Left ventricle myocardium inferior (tissue), 1 donor: Measurements from ENCODE around the gene TSPAN14. TPM values are rescaled to one million over a fixed set of nuclear protein-coding genes. Genes with fewer than 3 reads are reported as not detected.

ENCODE experiments used
- DNase-seq: peaks from one replicate; pipeline ENCODE4 v3.0.0-alpha.2; 2020
- H3K27ac ChIP-seq: fragments of 200-600 bp; replicated peaks from 2 replicates; pipeline ENCODE4 v1.8.0; 2021
- H3K27me3 ChIP-seq: fragments of 200-600 bp; 2 replicates; pipeline ENCODE4 v1.8.0; 2021; ENCODE audit warnings: low read depth
- H3K36me3 ChIP-seq: fragments of 200-600 bp; 2 replicates; pipeline ENCODE4 v1.8.0; 2021
- H3K4me1 ChIP-seq: fragments of 200-600 bp; 2 replicates; pipeline ENCODE4 v1.8.0; 2021
- H3K4me3 ChIP-seq: fragments of 200-600 bp; 2 replicates; pipeline ENCODE4 v1.8.0; 2021; ENCODE audit warnings: mild to moderate bottlenecking, moderate library complexity
- H3K9me3 ChIP-seq: fragments of 200-600 bp; replicated peaks from 2 replicates; pipeline ENCODE4 v1.8.0; 2021
- intact Hi-C: fragments of 100-400 bp; cut with micrococcal nuclease; formaldehyde crosslinking; loops from one replicate; pipeline ENCODE4 v1.11.0; 2022
- total RNA-seq: library from RNA; stranded (reverse); fragmentation: NEBNext Ultra II Directional; extraction: Animal tissue kit (Norgen Biotek cat#: 25700); gene quantifications from one replicate; pipeline ENCODE4 v1.2.1, GENCODE V29; 2021
- TF ChIP-seq, protein P1 (sequence below): fragments of 200-600 bp; IDR thresholded peaks from 2 replicates; pipeline ENCODE4 v1.8.0; 2021; ENCODE audit warnings: antibody characterized with exemption, mild to moderate bottlenecking, borderline replicate concordance
- donor health status: DM: no; HTN: yes; CAD: no; lungs with severe emphysema.

TSPAN14 gene
- total RNA-seq, 1 donor from 2014 or later: 33.4 TPM

DNA sequence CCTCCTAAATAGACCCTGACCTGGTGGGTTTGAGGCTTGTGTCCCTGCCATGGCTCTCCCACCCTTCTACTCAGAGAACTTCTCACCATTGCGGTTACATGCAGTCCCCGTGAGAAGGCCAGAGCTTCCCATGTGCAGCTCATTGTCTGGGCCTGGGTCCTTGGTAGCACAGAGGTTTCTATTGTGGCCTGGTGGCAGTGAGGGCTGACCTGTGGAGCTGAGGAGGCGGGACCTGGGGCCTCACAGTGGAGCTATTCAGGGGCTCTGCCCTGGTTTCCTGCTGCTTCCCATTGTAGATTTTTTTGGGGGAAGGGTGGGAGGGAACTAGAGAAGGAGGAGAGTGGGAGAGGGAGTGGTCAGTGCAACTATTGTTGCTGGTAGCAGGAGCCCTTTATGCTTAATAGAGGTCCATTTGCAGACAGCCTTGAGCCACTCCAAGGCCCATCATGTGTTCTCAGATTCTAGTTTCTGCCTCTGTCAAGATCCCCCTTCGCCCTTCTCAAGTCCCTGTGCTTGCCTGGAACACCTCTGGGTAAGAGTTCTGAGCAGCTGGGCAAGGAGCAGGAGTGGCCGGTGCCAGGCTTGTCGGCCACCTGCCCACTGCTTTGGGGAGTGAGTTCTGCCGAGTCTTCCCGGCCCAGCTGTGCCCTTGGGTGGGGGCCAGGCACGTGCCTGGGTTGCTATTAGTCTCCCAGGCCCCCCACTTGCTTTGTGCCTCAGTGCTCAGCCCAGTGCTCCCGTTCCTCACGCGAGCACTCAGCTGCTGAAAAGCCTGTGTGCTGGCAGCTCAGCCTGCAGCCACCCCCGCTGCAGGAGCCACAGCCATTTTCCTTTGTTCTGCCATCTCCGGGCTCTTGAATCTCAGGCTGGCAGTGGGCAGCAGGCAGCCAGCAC, 10.7 kb downstream of the TSPAN14 start:
- no peak for DNase-seq
- Histone ChIP-seq H3K36me3 (peaks cover 12% of the 10 kb centered on the region), H3K9me3 (no peaks in the 10 kb centered on the region), H3K4me3 (peak overlapping the region; percentile 99), H3K27ac (peak overlapping the region; percentile 100), H3K27me3 (no peaks in the 10 kb centered on the region), H3K4me1 (peaks cover 100% of the 10 kb centered on the region)
- TF ChIP-seq, protein P1, sequence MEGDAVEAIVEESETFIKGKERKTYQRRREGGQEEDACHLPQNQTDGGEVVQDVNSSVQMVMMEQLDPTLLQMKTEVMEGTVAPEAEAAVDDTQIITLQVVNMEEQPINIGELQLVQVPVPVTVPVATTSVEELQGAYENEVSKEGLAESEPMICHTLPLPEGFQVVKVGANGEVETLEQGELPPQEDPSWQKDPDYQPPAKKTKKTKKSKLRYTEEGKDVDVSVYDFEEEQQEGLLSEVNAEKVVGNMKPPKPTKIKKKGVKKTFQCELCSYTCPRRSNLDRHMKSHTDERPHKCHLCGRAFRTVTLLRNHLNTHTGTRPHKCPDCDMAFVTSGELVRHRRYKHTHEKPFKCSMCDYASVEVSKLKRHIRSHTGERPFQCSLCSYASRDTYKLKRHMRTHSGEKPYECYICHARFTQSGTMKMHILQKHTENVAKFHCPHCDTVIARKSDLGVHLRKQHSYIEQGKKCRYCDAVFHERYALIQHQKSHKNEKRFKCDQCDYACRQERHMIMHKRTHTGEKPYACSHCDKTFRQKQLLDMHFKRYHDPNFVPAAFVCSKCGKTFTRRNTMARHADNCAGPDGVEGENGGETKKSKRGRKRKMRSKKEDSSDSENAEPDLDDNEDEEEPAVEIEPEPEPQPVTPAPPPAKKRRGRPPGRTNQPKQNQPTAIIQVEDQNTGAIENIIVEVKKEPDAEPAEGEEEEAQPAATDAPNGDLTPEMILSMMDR: no peak
- intact Hi-C loops: no loop called here

DNA sequence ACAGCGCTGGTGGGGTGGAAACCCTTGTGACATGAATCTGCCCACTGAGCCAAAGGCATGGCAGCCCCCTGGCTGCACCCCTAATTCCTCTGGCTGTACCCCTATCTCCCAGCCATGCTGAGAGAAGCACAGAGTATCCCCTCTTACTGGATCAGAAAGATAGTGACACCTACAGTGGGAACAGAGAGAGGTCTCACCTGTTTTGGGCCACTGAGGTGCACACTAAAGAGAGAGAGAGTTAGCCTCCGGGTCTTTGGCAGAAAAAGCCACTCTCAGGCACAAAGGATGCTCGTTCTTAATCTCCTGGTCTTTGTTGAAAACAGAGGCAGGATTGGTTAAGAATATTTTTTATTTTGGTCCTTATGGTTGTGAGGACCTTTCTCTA, 11.3 kb downstream of the TSPAN14 start:
- TF ChIP-seq, protein P1: no peak
- Histone ChIP-seq H3K4me1 (peaks cover 100% of the 10 kb centered on the region), H3K27me3 (no peaks in the 10 kb centered on the region), H3K27ac (peak overlapping the region; percentile 100), H3K9me3 (no peaks in the 10 kb centered on the region), H3K36me3 (peaks cover 18% of the 10 kb centered on the region), H3K4me3 (peak overlapping the region; percentile 99)
- intact Hi-C loops: no loop called here
- no peak for DNase-seq

DNA sequence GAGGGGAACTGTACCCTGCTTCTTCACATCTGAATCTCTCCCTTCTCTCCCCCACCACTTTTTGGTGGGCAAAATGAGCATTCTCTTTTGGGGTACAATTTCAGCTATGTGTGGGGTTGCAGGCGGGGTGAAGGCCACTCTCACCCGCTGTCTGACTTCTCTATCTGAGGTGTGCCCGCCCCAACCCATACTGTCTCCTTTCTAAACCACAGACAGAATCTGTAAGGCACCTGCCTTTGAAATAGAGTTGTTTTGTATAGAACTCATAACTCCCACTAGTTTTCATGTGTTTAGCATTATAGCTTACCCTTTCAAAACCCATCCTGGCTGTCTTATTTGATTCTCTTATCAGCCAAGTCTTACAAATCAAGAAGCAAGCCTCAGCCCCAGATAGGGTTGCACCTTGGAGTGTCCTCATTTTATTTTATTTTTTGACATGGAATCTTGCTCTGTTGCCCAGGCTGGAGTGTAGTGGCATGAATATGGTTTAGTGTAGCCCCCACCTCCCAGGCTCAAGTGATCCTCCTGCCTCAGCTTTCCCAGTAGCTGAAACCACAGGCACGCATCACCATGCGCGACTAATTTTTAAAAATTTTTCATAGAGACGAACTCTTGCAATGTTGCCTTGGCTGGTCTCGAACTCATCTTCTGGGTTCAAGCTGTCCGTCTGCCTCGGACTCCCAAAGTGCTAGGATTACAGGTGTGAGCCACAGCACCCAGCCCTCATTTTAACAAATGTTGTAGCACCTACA, 11.9 kb downstream of the TSPAN14 start:
- H3K27me3 ChIP-seq: no peaks in the 10 kb centered on the region
- H3K36me3 ChIP-seq: peaks cover 24% of the 10 kb centered on the region
- H3K27ac ChIP-seq: peak overlapping the region; percentile 100
- DNase-seq: no peak
- peaks cover 100% of the 10 kb centered on the region for H3K4me1 ChIP-seq
- TF ChIP-seq, protein P1: no peak
- peak overlapping the region; percentile 99 for H3K4me3 ChIP-seq
- intact Hi-C loops: no loop called here
- no peaks in the 10 kb centered on the region for H3K9me3 ChIP-seq

DNA sequence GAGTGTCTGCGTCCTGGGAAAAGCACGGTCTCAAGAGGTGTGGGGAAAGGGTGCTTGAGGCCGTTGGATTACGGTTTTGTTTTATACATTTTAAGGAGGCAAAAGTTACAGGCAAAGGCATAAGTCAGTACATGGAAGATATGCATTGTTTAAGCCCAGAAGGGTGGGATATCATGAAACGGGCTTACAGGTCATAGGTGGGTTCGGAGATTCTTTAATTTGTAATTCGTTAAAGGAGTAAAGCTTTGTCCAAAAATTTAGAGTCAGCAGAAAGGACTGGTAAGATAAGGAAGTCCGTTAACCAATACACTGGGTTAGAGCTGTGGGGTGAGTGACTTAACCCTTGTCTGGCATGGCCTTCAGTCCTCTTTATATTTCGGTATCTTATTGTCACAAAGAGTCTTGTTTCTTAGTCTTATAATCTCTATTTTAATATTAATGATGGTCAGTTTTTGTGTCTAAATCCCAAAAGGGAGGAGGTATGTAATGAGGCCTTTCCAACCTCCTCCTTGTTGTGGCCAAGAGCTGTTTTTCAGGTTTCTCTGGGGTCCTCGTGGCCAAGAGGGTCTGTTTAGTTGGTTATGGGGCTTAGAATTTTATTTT, 12.7 kb downstream of the TSPAN14 start:
- Histone ChIP-seq H3K27me3 (no peaks in the 10 kb centered on the region), H3K9me3 (no peaks in the 10 kb centered on the region), H3K36me3 (peaks cover 25% of the 10 kb centered on the region), H3K27ac (peak overlapping the region; percentile 100), H3K4me3 (peak overlapping the region; percentile 99), H3K4me1 (peaks cover 100% of the 10 kb centered on the region)
- DNase-seq: no peak
- intact Hi-C loops: no loop called here
- TF ChIP-seq, protein P1: no peak

DNA sequence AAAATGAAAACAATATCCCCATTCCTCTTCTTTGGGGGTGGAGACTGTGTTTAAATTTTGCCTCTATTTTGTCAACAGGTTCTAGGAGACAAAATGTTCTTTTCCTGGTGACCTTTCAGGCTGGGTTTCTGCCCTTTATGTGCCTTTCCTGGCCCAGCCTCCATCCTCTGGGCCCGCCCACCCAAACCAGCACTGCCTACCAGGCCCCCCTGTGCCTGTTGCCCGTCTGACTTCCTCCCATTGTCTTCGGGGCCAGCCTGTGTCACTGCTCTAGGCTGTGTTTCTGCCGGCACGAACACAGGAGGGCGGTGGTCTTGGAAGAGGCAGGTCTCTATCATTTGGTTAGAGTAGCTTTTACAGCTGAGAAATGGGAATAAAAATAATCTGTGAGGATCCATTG, 13.9 kb downstream of the TSPAN14 start:
- H3K4me3 ChIP-seq: peak overlapping the region; percentile 45
- H3K36me3 ChIP-seq: peaks cover 28% of the 10 kb centered on the region
- peak; percentile 77 for DNase-seq
- H3K27ac ChIP-seq: peak overlapping the region; percentile 100
- peaks cover 100% of the 10 kb centered on the region for H3K4me1 ChIP-seq
- no peaks in the 10 kb centered on the region for H3K9me3 ChIP-seq
- intact Hi-C loops: no loop called here
- no peaks in the 10 kb centered on the region for H3K27me3 ChIP-seq
- TF ChIP-seq, protein P1: no peak
